ENCODE data around the gene IPO9. TPM values are rescaled to one million over a fixed set of nuclear protein-coding genes. Genes with fewer than 3 reads are reported as not detected.
A peak's percentile ranks its signal among the peaks of the same experiment; 100 is the strongest.

The IPO9 gene
- total RNA-seq, 6 experiments from 2014 or later, result 10.3 to 21.7 (median 19.1) TPM

DNA sequence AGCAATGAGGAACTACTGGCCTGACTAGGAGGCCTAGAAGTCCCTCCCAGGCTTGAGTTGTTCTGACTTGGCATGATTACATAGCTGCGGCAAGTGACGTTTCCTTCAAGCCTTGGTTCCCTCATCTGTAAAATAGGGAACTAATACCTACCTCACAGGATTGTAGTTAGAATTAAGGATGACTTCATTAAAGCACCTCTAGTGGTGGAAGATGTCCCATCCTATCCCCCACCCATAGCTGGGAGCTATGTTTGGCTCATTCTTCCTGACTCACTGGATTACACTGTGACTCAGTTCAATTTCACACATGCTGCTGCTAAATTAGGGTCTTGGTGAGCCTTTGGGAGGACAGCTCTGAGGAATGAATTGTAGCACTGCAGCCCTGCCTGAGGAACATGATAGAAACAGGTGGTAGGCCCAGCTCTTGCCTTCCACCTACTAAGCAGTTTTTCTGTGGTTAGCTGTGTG, 53.7 kb downstream of the IPO9 start:
- no peak overlapping the region for H3K27ac ChIP-seq
- no peaks in the 10 kb centered on the region for H3K9me3 ChIP-seq
- 50% methylated on average over 2 of the region's 2 CpGs for WGBS (ENCODE audit: insufficient coverage, low coverage, low lambda C conversion rate, missing lambda C conversion rate)
- H3K27me3 ChIP-seq, result no peaks in the 10 kb centered on the region
- no peaks in the 10 kb centered on the region for H3K36me3 ChIP-seq
- H3K4me3 ChIP-seq, result no peak overlapping the region
- DNase-seq, result no peak
- H3K4me1 ChIP-seq, result peaks cover 0 to 15% (median 0%) of the 10 kb centered on the region in 4 donors
- TF ChIP-seq, protein P1, sequence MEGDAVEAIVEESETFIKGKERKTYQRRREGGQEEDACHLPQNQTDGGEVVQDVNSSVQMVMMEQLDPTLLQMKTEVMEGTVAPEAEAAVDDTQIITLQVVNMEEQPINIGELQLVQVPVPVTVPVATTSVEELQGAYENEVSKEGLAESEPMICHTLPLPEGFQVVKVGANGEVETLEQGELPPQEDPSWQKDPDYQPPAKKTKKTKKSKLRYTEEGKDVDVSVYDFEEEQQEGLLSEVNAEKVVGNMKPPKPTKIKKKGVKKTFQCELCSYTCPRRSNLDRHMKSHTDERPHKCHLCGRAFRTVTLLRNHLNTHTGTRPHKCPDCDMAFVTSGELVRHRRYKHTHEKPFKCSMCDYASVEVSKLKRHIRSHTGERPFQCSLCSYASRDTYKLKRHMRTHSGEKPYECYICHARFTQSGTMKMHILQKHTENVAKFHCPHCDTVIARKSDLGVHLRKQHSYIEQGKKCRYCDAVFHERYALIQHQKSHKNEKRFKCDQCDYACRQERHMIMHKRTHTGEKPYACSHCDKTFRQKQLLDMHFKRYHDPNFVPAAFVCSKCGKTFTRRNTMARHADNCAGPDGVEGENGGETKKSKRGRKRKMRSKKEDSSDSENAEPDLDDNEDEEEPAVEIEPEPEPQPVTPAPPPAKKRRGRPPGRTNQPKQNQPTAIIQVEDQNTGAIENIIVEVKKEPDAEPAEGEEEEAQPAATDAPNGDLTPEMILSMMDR (IDR thresholded peaks at IDR 0.05), result no peak
- no peak for TF ChIP-seq POLR2A (IDR thresholded peaks at IDR 0.05)
- intact Hi-C loops (cut with DNase I), result loop anchor here in 1 of 2 donors (10.0 kb wide), 1 partner anchor 242 kb away; the partner anchor contains the start of gene GPR37L1
- ATAC-seq, result peak; percentile 22 to 43 (median 29)

DNA sequence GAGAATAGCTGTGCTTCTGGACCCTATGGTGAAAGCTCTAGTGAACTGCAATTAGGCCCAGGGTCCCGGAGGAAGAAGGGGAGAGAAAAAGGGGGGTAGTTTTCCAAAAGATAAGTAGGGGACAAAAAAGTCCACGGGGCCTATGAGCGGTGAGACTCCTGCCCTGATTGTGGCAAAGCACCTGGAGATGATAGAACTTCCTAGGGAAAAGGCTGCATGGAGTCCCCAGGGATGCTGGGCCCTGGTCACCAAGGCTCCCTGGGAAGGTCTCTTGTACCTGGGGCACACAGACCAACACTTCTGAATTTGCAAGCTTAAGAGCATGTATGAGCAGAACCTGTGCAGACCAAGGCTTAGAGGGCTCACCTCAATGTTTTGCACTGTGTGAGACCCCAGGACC, 54.3 kb downstream of the IPO9 start:
- Histone ChIP-seq H3K27ac (no peak overlapping the region), H3K27me3 (no peaks in the 10 kb centered on the region), H3K4me1 (peaks cover 0 to 19% (median 0%) of the 10 kb centered on the region in 4 donors), H3K36me3 (no peaks in the 10 kb centered on the region), H3K4me3 (no peak overlapping the region), H3K9me3 (no peaks in the 10 kb centered on the region)
- intact Hi-C loops (cut with DNase I), result loop anchor here in 1 of 2 donors (10.0 kb wide), 1 partner anchor 242 kb away; the partner anchor contains the start of gene GPR37L1
- ATAC-seq, result no peak
- TF ChIP-seq, protein P1 (IDR thresholded peaks at IDR 0.05), result no peak
- TF ChIP-seq POLR2A (IDR thresholded peaks at IDR 0.05), result no peak
- no peak for DNase-seq
- WGBS (ENCODE audit: insufficient coverage, low coverage, low lambda C conversion rate, missing lambda C conversion rate), result 73% methylated on average over 2 of the region's 3 CpGs

DNA sequence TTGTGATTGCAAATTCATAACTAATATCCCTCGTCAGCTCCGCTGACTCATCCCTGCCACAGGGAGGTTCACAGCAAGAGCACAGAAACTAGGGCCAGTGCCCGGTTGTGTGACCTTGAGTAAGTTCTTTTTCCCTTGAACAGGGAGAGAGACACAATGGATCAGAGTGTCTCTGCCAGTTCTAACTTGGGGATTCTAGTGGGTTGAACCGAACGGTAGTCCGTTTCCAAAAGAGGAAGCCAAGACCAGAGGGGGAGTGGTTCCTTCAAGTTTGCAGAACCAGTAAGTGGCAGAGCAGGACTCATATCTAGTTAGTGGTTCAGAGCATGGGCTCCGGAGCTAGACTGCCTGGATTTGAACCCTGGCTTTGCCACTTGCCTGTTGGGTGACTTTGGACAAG, 54.8 kb downstream of the IPO9 start:
- peak in 2 of 4 donors; percentile 25 to 46 for ATAC-seq
- H3K4me1 ChIP-seq, result peaks cover 0 to 20% (median 0%) of the 10 kb centered on the region in 4 donors
- no peak overlapping the region for H3K4me3 ChIP-seq
- H3K27me3 ChIP-seq, result no peaks in the 10 kb centered on the region
- WGBS (ENCODE audit: insufficient coverage, low coverage, low lambda C conversion rate, missing lambda C conversion rate), result 23% methylated on average over 7 of the region's 7 CpGs
- TF ChIP-seq, protein P1 (IDR thresholded peaks at IDR 0.05), result no peak
- no peak for TF ChIP-seq POLR2A (IDR thresholded peaks at IDR 0.05)
- DNase-seq, result no peak
- no peaks in the 10 kb centered on the region for H3K36me3 ChIP-seq
- H3K27ac ChIP-seq, result no peak overlapping the region
- intact Hi-C loops (cut with DNase I), result loop anchor here in 1 of 2 donors (10.0 kb wide), 1 partner anchor 241 kb away; the partner anchor contains the start of gene GPR37L1
- no peaks in the 10 kb centered on the region for H3K9me3 ChIP-seq

DNA sequence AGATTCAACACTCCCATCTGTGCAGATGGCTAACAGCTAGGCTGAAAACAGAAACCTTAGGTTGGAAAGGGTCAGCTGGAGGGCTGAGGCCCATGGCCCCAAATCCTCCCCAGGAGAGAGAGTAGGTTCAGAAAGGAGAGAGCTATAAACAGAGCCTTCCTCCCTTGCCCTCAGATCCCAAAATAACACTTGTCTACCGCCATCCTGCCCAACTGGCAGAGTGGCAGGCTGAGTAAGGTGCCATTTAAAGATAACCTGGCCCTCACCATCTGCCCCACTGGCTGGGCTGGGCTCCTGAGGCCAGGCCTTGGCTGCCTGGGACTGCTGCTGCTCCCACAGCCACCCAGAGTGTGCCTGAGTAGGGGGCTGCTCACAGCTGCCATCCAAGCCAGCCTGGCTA, 55.5 kb downstream of the IPO9 start:
- Histone ChIP-seq H3K36me3 (no peaks in the 10 kb centered on the region), H3K9me3 (no peaks in the 10 kb centered on the region), H3K4me3 (no peak overlapping the region), H3K4me1 (peaks cover 0 to 26% (median 0%) of the 10 kb centered on the region in 4 donors), H3K27ac (no peak overlapping the region), H3K27me3 (no peaks in the 10 kb centered on the region)
- TF ChIP-seq, protein P1 (IDR thresholded peaks at IDR 0.05), result no peak
- TF ChIP-seq POLR2A (IDR thresholded peaks at IDR 0.05), result no peak
- WGBS (ENCODE audit: insufficient coverage, low coverage, low lambda C conversion rate, missing lambda C conversion rate), result 38% methylated on average over 1 of the region's 1 CpG
- DNase-seq (peak in 1 of 3 donors; percentile 20), ATAC-seq (no peak)
- intact Hi-C loops (cut with DNase I), result loop anchor here in 1 of 2 donors (10.0 kb wide), 1 partner anchor 240 kb away; the partner anchor contains the start of gene GPR37L1
